Trophoblast cell (in vitro differentiated cells and primary cell): ENCODE data around the gene CFAP97D2.

ENCODE experiments used
- DNase-seq, 2 donors: peaks; one replicate each; pipeline ENCODE4 v3.0.0-alpha.2; 2016
- H2AFZ ChIP-seq: 2 replicates; pipeline ENCODE4 v1.6.1; 2013; ENCODE audit warnings: low read length, moderate library complexity, mild to moderate bottlenecking; ENCODE audit not compliant: insufficient read depth, poor library complexity
- H2AK5ac ChIP-seq: 2 replicates; pipeline ENCODE4 v1.6.1; 2013; ENCODE audit warnings: mild to moderate bottlenecking, low read length
- H2BK120ac ChIP-seq: 2 replicates; pipeline ENCODE4 v1.6.1; 2013; ENCODE audit warnings: low read length, mild to moderate bottlenecking, moderate library complexity; ENCODE audit not compliant: insufficient read depth, poor library complexity
- H2BK12ac ChIP-seq: 2 replicates; pipeline ENCODE4 v1.6.1; 2013; ENCODE audit warnings: mild to moderate bottlenecking, low read length, moderate library complexity
- H2BK5ac ChIP-seq: 2 replicates; pipeline ENCODE4 v1.6.1; 2013; ENCODE audit warnings: low read length, low read depth, moderate library complexity, mild to moderate bottlenecking; ENCODE audit not compliant: poor library complexity
- H3K14ac ChIP-seq: 2 replicates; pipeline ENCODE4 v1.6.1; 2013; ENCODE audit warnings: mild to moderate bottlenecking, low read length
- H3K18ac ChIP-seq: 2 replicates; pipeline ENCODE4 v1.6.1; 2013; ENCODE audit warnings: mild to moderate bottlenecking, low read length
- H3K23ac ChIP-seq: 2 replicates; pipeline ENCODE4 v1.6.1; 2013; ENCODE audit warnings: low read length
- H3K27ac ChIP-seq: 2 replicates; pipeline ENCODE4 v1.5.1; 2013; ENCODE audit warnings: low read depth, mild to moderate bottlenecking, inconsistent platforms, low read length, moderate library complexity
- H3K27me3 ChIP-seq: 2 replicates; pipeline ENCODE4 v1.6.1; 2013; ENCODE audit warnings: inconsistent platforms, mild to moderate bottlenecking, low read length, moderate library complexity; ENCODE audit not compliant: insufficient read depth
- H3K36me3 ChIP-seq, 2 experiments: 1 replicate in 1 of 2; 2 replicates in 1 of 2; pipeline ENCODE4 v1.6.1; 2013; ENCODE audit warnings: low read length in 2 of 2, mild to moderate bottlenecking in 2 of 2, moderate library complexity in 1 of 2; ENCODE audit not compliant: insufficient read depth in 2 of 2, control insufficient read depth in 1 of 2
- H3K4ac ChIP-seq: 2 replicates; pipeline ENCODE4 v1.6.1; 2013; ENCODE audit warnings: low read depth, mild to moderate bottlenecking, low read length, moderate library complexity
- H3K4me1 ChIP-seq, 2 experiments: 1 replicate in 1 of 2; 2 replicates in 1 of 2; pipeline ENCODE4 v1.6.1; 2013; ENCODE audit warnings: low read length in 2 of 2, mild to moderate bottlenecking in 2 of 2, moderate library complexity in 1 of 2; ENCODE audit not compliant: insufficient read depth in 2 of 2, control insufficient read depth in 1 of 2
- H3K4me2 ChIP-seq: 2 replicates; pipeline ENCODE4 v1.6.1; 2013; ENCODE audit warnings: inconsistent platforms, mild to moderate bottlenecking, low read length, moderate library complexity
- H3K4me3 ChIP-seq: 2 replicates; pipeline ENCODE4 v1.5.1; 2013; ENCODE audit warnings: mild to moderate bottlenecking, low read depth, low read length, inconsistent platforms
- H3K79me1 ChIP-seq: one replicate; pipeline ENCODE4 v1.6.1; 2013; ENCODE audit warnings: low read length
- H3K79me2 ChIP-seq: 2 replicates; pipeline ENCODE4 v1.6.1; 2013; ENCODE audit warnings: low read length, mild to moderate bottlenecking; ENCODE audit not compliant: control insufficient read depth, insufficient read depth, poor library complexity
- H3K9ac ChIP-seq: 2 replicates; pipeline ENCODE4 v1.6.1; 2013; ENCODE audit warnings: mild to moderate bottlenecking, low read length
- H3K9me3 ChIP-seq: 2 replicates; pipeline ENCODE4 v1.6.1; 2013; ENCODE audit warnings: low read depth, mild to moderate bottlenecking, control low read depth, inconsistent platforms, low read length; ENCODE audit not compliant: insufficient read depth
- H4K12ac ChIP-seq: 2 replicates; pipeline ENCODE4 v1.6.1; 2013; ENCODE audit warnings: low read depth, mild to moderate bottlenecking, low read length, moderate library complexity
- H4K8ac ChIP-seq: 2 replicates; pipeline ENCODE4 v1.6.1; 2013; ENCODE audit warnings: low read depth, mild to moderate bottlenecking, low read length, moderate library complexity
- H4K91ac ChIP-seq: one replicate; pipeline ENCODE4 v1.6.1; 2013; ENCODE audit warnings: low read depth, mild to moderate bottlenecking, low read length, moderate library complexity
- WGBS: extraction: QIAGEN DNeasy Blood & Tissue Kit; methylation state at CpG from one replicate; pipeline ENCODE4 v1.1.7; 2013; ENCODE audit warnings: missing lambda C conversion rate; ENCODE audit not compliant: insufficient read length, insufficient coverage; ENCODE audit errors: extremely low coverage; 5-methylcytosine and 5-hydroxymethylcytosine counted together

Gene CFAP97D2

GRCh38 chr13:114226088-114226487 is 47.0 kb downstream of the CFAP97D2 start:
- Histone ChIP-seq H2BK120ac (no peak overlapping the region), H3K4me2 (no peak overlapping the region), H2AK5ac (no peak overlapping the region), H4K12ac (no peak overlapping the region), H4K8ac (no peak overlapping the region), H2BK5ac (no peak overlapping the region), H3K4ac (no peak overlapping the region), H3K18ac (no peak overlapping the region), H3K27me3 (no peaks in the 10 kb centered on the region), H3K79me2 (no peaks in the 10 kb centered on the region), H3K79me1 (no peaks in the 10 kb centered on the region), H3K4me3 (no peak overlapping the region), H3K36me3 (no peaks in the 10 kb centered on the region), H3K14ac (no peak overlapping the region), H3K27ac (no peak overlapping the region), H3K23ac (no peak overlapping the region), H3K9ac (no peak overlapping the region), H2BK12ac (no peak overlapping the region), H3K4me1 (no peaks in the 10 kb centered on the region), H2AFZ (no peak overlapping the region), H4K91ac (no peak overlapping the region), H3K9me3 (no peaks in the 10 kb centered on the region)
- no CpG with 5 or more reads among the region's 11 CpGs for WGBS
- no peak for DNase-seq

DNA sequence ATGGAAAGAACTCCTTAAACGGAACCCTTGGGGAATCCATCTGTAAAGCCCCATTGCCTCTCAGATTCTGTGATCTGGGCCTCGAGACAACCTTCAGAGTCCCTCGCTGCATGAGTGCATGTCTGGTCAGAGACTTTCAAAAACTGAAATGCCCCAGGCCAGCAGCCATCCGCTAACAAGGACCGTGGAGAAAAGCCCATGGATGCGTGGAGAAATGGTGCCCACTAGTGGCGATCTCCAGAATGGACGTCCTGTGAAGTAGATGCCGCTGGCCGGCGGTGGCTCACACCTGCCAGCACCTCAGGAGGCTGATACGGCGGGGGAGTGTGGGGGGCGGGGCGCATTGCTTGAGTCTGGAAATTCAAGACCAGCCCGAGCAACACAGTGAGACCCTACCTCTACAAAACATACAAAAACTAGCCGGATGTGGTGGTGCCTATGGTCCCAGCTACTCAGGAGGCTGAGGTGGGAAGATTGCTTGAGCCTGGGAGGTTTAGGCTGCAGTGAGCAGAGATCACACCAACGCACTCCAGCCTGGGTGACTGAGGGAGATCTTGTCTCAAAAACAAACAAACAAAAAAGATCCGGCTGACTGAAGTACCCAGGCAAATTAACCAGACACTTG is 47.8 kb downstream of the CFAP97D2 start:
- Histone ChIP-seq H2BK120ac (no peak overlapping the region), H4K91ac (no peak overlapping the region), H2BK5ac (no peak overlapping the region), H3K4me2 (no peak overlapping the region), H2AK5ac (no peak overlapping the region), H3K4me3 (no peak overlapping the region), H3K18ac (no peak overlapping the region), H3K27me3 (no peaks in the 10 kb centered on the region), H2BK12ac (no peak overlapping the region), H4K12ac (no peak overlapping the region), H3K9ac (no peak overlapping the region), H3K4me1 (no peaks in the 10 kb centered on the region), H2AFZ (no peak overlapping the region), H3K23ac (no peak overlapping the region), H3K36me3 (no peaks in the 10 kb centered on the region), H3K79me1 (no peaks in the 10 kb centered on the region), H3K14ac (no peak overlapping the region), H3K9me3 (no peaks in the 10 kb centered on the region), H3K79me2 (no peaks in the 10 kb centered on the region), H3K27ac (no peak overlapping the region), H3K4ac (no peak overlapping the region), H4K8ac (no peak overlapping the region)
- peak; percentile 79 to 94 for DNase-seq
- WGBS, result no CpG with 5 or more reads among the region's 19 CpGs

- Histone ChIP-seq H3K4me3 (peak overlapping the region; percentile 57), H3K79me2 (no peaks in the 10 kb centered on the region), H3K14ac (no peak overlapping the region), H3K9ac (no peak overlapping the region), H3K23ac (peak overlapping the region; percentile 95), H3K4ac (no peak overlapping the region), H2AK5ac (no peak overlapping the region), H4K8ac (no peak overlapping the region), H2AFZ (no peak overlapping the region), H3K4me1 (no peaks in the 10 kb centered on the region), H3K9me3 (no peaks in the 10 kb centered on the region), H3K27ac (no peak overlapping the region), H3K18ac (no peak overlapping the region), H4K91ac (no peak overlapping the region), H3K36me3 (no peaks in the 10 kb centered on the region), H2BK12ac (no peak overlapping the region), H4K12ac (no peak overlapping the region), H3K4me2 (no peak overlapping the region), H2BK120ac (no peak overlapping the region), H3K27me3 (no peaks in the 10 kb centered on the region), H3K79me1 (no peaks in the 10 kb centered on the region), H2BK5ac (no peak overlapping the region)
- no peak for DNase-seq
- 100% methylated on average over 1 of the region's 2 CpGs for WGBS
Observed at GRCh38 chr13:114227528-114227927, 48.5 kb downstream of the CFAP97D2 start.

- no peak overlapping the region for H3K27ac ChIP-seq
- no peak overlapping the region for H3K4ac ChIP-seq
- H3K79me1 ChIP-seq, result no peaks in the 10 kb centered on the region
- H3K23ac ChIP-seq, result no peak overlapping the region
- H4K91ac ChIP-seq, result no peak overlapping the region
- no peak overlapping the region for H2BK12ac ChIP-seq
- no peak overlapping the region for H3K9ac ChIP-seq
- H4K12ac ChIP-seq, result no peak overlapping the region
- no peaks in the 10 kb centered on the region for H3K4me1 ChIP-seq
- no peak overlapping the region for H3K18ac ChIP-seq
- no CpG with 5 or more reads among the region's 9 CpGs for WGBS
- no peak overlapping the region for H2AK5ac ChIP-seq
- no peaks in the 10 kb centered on the region for H3K9me3 ChIP-seq
- H3K4me3 ChIP-seq, result no peak overlapping the region
- no peak overlapping the region for H2BK5ac ChIP-seq
- no peak overlapping the region for H4K8ac ChIP-seq
- H3K27me3 ChIP-seq, result no peaks in the 10 kb centered on the region
- no peak for DNase-seq
- no peaks in the 10 kb centered on the region for H3K36me3 ChIP-seq
- no peak overlapping the region for H3K4me2 ChIP-seq
- no peak overlapping the region for H3K14ac ChIP-seq
- no peak overlapping the region for H2BK120ac ChIP-seq
- H3K79me2 ChIP-seq, result no peaks in the 10 kb centered on the region
- H2AFZ ChIP-seq, result no peak overlapping the region
Observed at GRCh38 chr13:114228176-114228575, 49.1 kb downstream of the CFAP97D2 start.
